PFSK-1 (cell line): ENCODE data around the gene KSR1.

ENCODE experiments used
- FOXP2 ChIP-seq: optimal IDR thresholded peaks from 2 replicates; pipeline ENCODE3; 2011; ENCODE audit warnings: borderline replicate concordance, control low read depth, inconsistent platforms; ENCODE audit not compliant: insufficient read depth; ENCODE audit errors: extremely low read length, extremely low read depth
- POLR2AphosphoS5 ChIP-seq: IDR thresholded peaks from 2 replicates; pipeline ENCODE4 v1.6.1; 2012; ENCODE audit warnings: low read depth, mild to moderate bottlenecking, control low read depth, low read length, moderate library complexity
- REST ChIP-seq, 2 experiments: IDR thresholded peaks; 2 replicates each; pipeline versions ENCODE4 v1.6.1 to v1.8.0; 2011 to 2012; ENCODE audit warnings: low read depth in 2 of 2, low read length in 2 of 2, control low read depth in 1 of 2, inconsistent platforms in 1 of 2, mild to moderate bottlenecking in 1 of 2, moderate library complexity in 1 of 2; ENCODE audit not compliant: insufficient read depth in 1 of 2
- TAF1 ChIP-seq: IDR thresholded peaks from 2 replicates; pipeline ENCODE4 v1.6.1; 2012; ENCODE audit warnings: low read length, control low read depth, borderline replicate concordance; ENCODE audit not compliant: insufficient read depth

- TF ChIP-seq POLR2AphosphoS5 (no peak), REST (IDR thresholded peaks at IDR 0.05; ENCODE audit: insufficient read depth in 1 of 2, low read depth in 2 of 2, low read length in 2 of 2) (no peak), TAF1 (no peak), FOXP2 (no peak)
These were observed 141.6 kb downstream of the KSR1 start for GRCh38 chr17:27597783-27598320.
